ENCODE data around the gene LHPP. TPM values are rescaled to one million over a fixed set of nuclear protein-coding genes. Genes with fewer than 3 reads are reported as not detected.

LHPP gene
- total and polyA plus RNA-seq, 3 donors from 2014 or later: 34.2 to 46.0 (median 45.0) TPM

DNA sequence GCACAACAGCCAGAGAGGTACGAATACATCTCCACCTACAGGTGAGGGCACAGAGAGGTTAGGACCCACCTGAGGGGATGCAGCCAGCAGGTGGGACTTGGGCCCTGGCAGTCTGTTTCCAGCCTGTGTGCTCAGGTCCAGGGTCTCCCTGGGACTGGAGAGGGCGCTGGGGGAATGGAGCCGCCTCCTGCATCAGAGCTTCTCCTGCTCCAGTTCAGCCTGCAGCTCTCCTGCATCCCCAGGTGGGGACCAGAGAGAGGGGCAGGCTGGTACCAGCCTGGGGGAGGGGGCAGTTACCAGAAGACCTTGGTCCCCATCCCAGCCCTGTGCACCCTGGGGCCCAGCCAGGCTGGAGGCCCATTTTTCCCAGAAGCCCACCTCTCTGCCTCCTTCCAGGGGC lies 80.7 kb downstream of the LHPP start:
- H3K4me3 ChIP-seq: no peak overlapping the region
- peaks cover 31% of the 10 kb centered on the region for H3K4me1 ChIP-seq
- intact Hi-C loops (cut with DNase I; ENCODE audit: low total_unique reads): no loop called here
- DNase-seq: no peak
- H3K27me3 ChIP-seq: no peaks in the 10 kb centered on the region
- WGBS, 2 donors: 44 to 100% methylated on average over 2 to 3 of the region's 3 CpGs
- no peaks in the 10 kb centered on the region for H3K36me3 ChIP-seq (ENCODE audit: low read depth, missing control alignments)
- no peaks in the 10 kb centered on the region for H3K9me3 ChIP-seq
- H3K27ac ChIP-seq: no peak overlapping the region
- no peak for TF ChIP-seq POLR2A (IDR thresholded peaks at IDR 0.05)
- TF ChIP-seq, protein P1, sequence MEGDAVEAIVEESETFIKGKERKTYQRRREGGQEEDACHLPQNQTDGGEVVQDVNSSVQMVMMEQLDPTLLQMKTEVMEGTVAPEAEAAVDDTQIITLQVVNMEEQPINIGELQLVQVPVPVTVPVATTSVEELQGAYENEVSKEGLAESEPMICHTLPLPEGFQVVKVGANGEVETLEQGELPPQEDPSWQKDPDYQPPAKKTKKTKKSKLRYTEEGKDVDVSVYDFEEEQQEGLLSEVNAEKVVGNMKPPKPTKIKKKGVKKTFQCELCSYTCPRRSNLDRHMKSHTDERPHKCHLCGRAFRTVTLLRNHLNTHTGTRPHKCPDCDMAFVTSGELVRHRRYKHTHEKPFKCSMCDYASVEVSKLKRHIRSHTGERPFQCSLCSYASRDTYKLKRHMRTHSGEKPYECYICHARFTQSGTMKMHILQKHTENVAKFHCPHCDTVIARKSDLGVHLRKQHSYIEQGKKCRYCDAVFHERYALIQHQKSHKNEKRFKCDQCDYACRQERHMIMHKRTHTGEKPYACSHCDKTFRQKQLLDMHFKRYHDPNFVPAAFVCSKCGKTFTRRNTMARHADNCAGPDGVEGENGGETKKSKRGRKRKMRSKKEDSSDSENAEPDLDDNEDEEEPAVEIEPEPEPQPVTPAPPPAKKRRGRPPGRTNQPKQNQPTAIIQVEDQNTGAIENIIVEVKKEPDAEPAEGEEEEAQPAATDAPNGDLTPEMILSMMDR (IDR thresholded peaks at IDR 0.05): no peak

DNA sequence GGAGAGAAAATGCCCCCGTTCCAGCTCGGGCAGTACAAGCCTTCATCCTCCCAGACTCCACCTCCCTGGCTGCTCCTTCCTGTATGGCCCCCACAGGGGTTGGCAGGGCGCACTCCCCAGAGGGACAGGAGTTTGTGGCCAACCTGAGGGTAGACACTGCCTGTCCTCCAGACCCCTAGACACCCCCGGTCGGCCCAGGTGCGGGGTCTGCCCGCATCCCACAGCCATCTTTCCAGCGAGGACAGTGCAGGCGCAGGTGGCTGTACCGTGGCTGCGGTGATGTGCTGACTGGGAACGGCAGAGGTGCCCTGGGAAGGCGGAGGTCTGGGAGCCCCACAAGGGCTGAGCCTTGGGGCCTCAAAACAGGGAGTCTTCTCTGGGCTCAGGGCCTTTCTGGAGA lies 81.5 kb downstream of the LHPP start:
- H3K9me3 ChIP-seq: no peaks in the 10 kb centered on the region
- no peak for DNase-seq
- WGBS, 2 donors: 96 to 100% methylated on average over 3 to 13 of the region's 13 CpGs
- H3K4me3 ChIP-seq: no peak overlapping the region
- H3K4me1 ChIP-seq: peaks cover 36% of the 10 kb centered on the region
- no peaks in the 10 kb centered on the region for H3K27me3 ChIP-seq
- intact Hi-C loops (cut with DNase I; ENCODE audit: low total_unique reads): no loop called here
- no peak overlapping the region for H3K27ac ChIP-seq
- no peak for TF ChIP-seq POLR2A (IDR thresholded peaks at IDR 0.05)
- TF ChIP-seq, protein P1 (IDR thresholded peaks at IDR 0.05): no peak
- H3K36me3 ChIP-seq (ENCODE audit: low read depth, missing control alignments): no peaks in the 10 kb centered on the region

DNA sequence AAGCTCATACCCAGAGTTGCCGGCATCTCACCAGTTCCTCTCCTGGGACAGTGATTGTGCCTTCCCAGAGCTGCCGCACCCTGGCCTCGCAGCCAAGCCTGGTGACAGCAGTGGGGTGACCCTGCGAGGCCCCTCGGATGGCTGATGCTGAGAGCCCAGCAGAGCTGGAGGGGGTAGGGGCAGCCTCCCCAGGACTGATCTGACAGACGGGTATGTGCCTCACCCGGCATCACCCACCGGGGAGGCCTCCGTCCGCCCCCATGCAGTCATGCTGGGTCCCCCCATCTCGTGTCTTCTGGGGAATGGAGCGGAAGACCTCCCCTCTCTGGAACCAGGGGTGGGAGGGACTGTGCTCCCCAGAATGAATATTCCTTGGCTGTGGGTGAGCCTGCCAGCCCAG lies 82.3 kb downstream of the LHPP start:
- H3K4me3 ChIP-seq: no peak overlapping the region

DNA sequence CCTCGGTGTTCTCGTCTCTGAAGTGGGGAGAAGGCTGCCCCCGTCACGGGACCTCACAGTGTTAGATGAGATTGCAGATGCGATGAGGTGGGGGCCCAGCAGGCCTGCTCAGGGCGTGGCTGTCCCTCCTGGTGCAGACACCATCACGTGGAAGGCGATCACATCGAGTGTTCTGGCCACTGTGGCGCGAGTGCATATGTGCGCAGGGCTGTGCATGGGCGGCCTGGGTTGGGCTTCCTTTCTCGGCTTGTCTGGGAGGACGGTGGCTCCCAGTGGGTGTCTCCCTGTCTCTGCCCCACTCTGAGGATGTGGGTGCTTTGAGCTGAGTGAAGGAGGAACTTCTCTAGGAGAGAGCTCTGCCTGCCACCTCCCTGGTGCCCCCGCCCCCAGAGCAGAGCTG lies 83.1 kb downstream of the LHPP start:
- peaks cover 23% of the 10 kb centered on the region for H3K4me1 ChIP-seq
- TF ChIP-seq, protein P1 (IDR thresholded peaks at IDR 0.05): no peak
- no peak for TF ChIP-seq POLR2A (IDR thresholded peaks at IDR 0.05)
- no peak overlapping the region for H3K4me3 ChIP-seq
- intact Hi-C loops (cut with DNase I; ENCODE audit: low total_unique reads): no loop called here
- H3K27me3 ChIP-seq: no peaks in the 10 kb centered on the region
- DNase-seq: no peak
- 96 to 100% methylated on average over 3 to 16 of the region's 16 CpGs for WGBS, 2 donors
- H3K36me3 ChIP-seq (ENCODE audit: low read depth, missing control alignments): no peaks in the 10 kb centered on the region
- H3K27ac ChIP-seq: no peak overlapping the region
- no peaks in the 10 kb centered on the region for H3K9me3 ChIP-seq

More for the DNA sequence above, 82.3 kb downstream of the LHPP start:
- Histone ChIP-seq H3K27me3 (no peaks in the 10 kb centered on the region), H3K36me3 (ENCODE audit: low read depth, missing control alignments) (no peaks in the 10 kb centered on the region), H3K9me3 (no peaks in the 10 kb centered on the region), H3K27ac (no peak overlapping the region), H3K4me1 (peaks cover 27% of the 10 kb centered on the region)
- DNase-seq: no peak
- intact Hi-C loops (cut with DNase I; ENCODE audit: low total_unique reads): no loop called here
- TF ChIP-seq, protein P1 (IDR thresholded peaks at IDR 0.05): no peak
- no peak for TF ChIP-seq POLR2A (IDR thresholded peaks at IDR 0.05)
- WGBS, 2 donors: 74 to 83% methylated on average over 5 to 12 of the region's 12 CpGs

DNA sequence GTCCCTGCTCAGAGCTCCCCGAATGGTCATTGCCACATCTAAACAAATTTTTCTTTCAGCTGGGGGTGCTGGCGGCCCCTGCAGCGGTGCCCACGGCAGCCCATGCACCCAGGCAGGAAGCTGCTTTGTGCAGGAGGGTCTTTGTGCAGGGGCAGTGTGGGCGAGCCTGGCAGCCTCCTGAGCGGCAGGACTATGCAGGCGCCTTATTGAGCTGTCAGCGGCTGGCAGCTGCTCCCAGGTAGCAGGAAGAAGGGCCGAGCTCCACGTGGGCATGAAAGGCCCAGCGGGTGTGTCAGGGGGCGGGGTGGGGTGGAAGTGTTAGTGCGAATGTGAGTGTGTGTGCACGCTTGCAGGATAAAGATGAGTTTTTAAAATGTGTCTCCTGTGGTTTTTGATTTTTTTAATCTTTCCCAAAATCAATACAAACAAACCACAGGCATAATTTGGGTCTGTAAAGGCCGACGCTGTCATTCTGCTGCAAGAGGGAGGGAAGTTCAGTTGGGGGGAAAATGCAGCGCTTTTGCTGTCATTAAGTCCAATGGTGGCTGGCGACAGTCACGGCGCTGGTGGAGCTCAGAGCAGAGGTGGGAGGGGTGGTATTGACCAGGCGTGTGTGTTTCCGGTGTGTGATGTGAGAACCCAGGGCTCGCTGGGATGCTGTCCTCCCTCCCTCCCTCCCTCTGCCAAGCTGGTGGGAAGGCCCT lies 83.9 kb downstream of the LHPP start:
- intact Hi-C loops (cut with DNase I; ENCODE audit: low total_unique reads): no loop called here
- DNase-seq: no peak

More for the DNA sequence above, 83.9 kb downstream of the LHPP start:
- no peaks in the 10 kb centered on the region for H3K9me3 ChIP-seq
- H3K27me3 ChIP-seq: no peaks in the 10 kb centered on the region
- H3K36me3 ChIP-seq (ENCODE audit: low read depth, missing control alignments): no peaks in the 10 kb centered on the region
- peaks cover 16% of the 10 kb centered on the region for H3K4me1 ChIP-seq
- no peak overlapping the region for H3K4me3 ChIP-seq
- WGBS, 2 donors: 90 to 93% methylated on average over 20 to 23 of the region's 23 CpGs
- H3K27ac ChIP-seq: no peak overlapping the region
- TF ChIP-seq POLR2A (IDR thresholded peaks at IDR 0.05): no peak
- TF ChIP-seq, protein P1 (IDR thresholded peaks at IDR 0.05): no peak
